Measurements from ENCODE around the gene SLIRP.
"Not testable (repeated sequence)": the region's sequence is repeated elsewhere in the genome, so short reads cannot be mapped to it uniquely, and the experiment has no call there.

Gene SLIRP

DNA sequence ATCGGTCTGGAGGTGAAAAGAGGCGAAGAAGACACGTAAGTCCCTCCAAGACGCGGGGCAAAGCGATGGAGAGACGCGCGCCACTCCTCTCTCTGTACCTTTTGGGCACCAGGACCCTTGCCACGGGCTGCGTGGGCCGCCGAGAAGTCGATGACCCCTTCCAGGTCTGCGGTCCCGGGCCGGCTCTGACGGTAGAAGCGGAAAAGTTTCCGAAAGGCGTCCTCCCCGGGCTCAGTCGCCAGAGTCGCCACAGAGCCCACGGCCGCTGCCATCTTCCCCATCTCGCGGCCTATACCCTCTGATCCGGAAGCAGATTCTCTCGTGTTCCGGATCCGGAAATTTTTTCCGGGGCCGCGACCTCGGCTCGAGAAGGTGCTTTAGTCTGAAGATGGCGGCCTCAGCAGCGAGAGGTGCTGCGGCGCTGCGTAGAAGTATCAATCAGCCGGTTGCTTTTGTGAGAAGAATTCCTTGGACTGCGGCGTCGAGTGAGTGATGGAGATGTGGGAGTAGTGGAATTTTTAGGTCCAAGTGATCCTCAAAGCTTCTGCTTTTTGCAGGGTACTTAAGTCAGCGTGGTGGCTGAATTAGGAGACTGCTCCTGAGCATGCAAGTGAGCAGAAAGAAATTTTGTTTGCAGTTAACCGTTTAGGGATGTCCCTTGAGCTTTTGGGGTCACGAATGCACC lies at the start of gene SLIRP, which contains the start of gene ALKBH1:
Gene SLIRP, plus strand, starts transcription at position 380 of the 685 bp plus-strand sequence. Its CDS starts 9 bp downstream, at position 389.
Gene ALKBH1, minus strand, starts transcription at position 300 of the 685 bp plus-strand sequence. Its CDS starts 19 bp downstream, at position 281.
- DNase-seq: peak; percentile 85

DNA sequence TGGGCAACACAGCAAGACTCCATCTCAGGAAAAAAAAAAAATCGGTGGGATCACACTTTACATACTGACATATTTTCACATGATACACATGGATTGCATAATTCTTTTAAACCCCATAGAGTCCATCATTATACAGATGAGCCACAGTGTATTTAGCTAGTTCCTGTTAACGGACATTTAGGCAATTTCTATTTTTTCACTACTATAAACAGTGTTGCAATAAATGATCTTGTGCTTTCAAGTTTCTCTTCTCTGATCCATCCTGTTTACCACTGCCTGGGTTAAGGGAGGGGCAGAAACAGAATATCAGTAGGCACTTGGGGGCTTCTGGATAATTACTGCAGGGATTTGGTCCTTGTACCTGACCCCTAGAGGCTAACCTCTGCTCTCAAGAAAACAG lies 48.1 kb upstream of the SLIRP start:
- DNase-seq: no peak

DNA sequence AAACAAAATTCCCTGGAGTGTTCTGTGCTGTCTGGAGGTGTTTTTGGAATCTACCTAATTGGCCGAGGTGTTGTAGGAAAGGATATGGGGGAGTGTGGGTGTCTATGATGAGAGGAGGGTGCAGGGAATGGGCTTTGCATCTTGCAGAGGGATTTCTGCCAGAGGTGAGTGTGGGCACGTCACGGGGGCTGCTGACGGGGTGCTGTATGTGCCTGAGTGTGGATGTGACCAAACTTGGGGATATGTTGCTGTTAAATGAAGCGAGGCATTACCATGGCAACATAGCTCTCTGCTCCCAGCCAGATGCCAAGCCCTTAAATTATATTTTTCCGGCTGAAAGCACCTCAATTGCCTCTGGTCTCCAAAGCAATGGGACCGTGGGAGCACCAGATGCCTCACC lies 47.1 kb upstream of the SLIRP start:
- no peak for DNase-seq

DNA sequence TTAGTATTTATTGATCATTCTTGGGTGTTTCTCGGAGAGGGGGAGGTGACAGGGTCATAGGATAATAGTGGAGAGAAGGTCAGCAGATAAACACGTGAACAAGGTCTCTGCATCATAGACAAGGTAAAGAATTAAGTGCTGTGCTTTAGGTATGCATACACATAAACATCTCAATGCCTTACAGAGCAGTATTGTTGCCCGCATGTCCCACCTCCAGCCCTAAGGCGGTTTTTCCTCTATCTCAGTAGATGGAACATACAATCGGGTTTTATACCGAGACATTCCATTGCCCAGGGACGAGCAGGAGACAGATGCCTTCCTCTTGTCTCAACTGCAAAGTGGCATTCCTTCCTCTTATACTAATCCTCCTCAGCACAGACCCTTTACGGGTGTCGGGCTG lies 46.3 kb upstream of the SLIRP start:
- not testable (repeated sequence) for DNase-seq

DNA sequence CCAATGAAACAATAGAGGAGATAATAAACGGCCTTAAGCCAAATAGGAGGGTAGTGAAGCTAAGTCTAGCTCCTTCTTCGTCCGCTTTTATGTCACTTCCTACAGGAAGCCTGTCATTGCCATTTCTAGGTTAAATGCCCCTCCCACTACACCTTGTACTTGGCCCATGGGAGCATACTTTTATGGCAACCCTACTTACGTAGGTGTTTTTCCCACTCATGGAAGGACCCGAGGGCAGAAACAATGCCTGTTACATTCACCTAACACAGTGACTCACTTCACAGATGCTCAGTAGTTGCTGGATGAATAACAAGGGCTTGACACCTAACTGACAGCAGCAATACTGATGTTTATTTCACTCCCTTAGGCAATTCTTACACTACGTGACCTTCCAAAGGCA lies 44.6 kb upstream of the SLIRP start:
- no peak for DNase-seq

DNA sequence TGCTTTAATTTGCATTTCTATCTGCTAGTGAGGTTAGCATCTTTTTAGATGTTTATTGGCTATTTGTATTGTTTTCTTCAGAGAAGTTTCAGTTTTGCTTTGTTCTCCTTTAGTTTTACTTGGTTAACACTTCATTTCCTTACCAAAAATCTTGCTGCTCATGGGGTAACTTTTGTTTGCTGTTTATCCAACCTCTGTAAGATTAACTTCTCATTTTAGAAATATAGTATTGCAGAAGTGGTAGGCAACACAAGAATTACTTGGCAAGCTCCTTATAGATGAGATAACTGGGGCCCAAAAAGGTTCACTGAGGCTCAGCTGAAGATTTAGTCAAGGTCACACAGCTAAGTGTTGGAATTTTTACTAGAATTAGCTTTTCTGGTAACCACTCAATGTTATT lies 40.6 kb upstream of the SLIRP start:
- no peak for DNase-seq

DNA sequence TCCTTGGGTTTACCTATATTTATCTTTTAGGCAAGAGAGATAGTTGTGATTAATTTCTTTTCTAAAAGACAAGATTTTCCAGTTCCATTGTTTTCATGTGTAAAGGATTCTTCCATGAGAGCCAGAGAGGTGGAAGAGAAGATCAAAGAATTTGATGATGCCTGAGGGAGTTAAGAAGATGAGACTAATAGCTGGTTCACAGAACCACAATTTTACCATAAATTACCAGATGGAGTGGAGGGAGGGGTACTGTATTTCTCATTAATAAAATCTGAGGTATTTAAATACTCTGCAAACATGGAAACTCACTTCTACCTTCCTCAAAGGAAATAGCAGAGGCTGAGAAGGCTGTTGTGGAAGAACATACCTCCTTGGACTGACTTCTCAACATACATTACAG lies 34.7 kb upstream of the SLIRP start:
- DNase-seq: no peak

DNA sequence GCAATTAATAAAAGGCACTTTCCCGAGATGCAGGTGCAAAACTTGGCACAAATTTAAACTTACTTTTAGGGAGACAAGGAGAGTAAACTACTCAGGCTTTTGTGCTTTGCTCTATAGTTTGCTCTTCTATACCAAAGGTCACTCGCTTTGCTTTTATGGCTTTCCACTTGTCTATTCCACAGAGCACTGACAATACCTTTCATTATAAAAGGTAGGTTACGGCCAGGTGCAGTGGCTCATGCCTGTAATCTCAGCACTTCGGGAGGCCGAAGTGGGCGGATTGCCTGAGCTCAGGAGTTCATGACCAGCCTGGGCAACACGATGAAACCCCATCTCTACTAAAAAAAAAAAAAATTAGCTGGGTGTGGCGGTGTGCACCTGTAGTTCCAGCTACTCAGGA lies 33.0 kb upstream of the SLIRP start:
- DNase-seq: no peak

DNA sequence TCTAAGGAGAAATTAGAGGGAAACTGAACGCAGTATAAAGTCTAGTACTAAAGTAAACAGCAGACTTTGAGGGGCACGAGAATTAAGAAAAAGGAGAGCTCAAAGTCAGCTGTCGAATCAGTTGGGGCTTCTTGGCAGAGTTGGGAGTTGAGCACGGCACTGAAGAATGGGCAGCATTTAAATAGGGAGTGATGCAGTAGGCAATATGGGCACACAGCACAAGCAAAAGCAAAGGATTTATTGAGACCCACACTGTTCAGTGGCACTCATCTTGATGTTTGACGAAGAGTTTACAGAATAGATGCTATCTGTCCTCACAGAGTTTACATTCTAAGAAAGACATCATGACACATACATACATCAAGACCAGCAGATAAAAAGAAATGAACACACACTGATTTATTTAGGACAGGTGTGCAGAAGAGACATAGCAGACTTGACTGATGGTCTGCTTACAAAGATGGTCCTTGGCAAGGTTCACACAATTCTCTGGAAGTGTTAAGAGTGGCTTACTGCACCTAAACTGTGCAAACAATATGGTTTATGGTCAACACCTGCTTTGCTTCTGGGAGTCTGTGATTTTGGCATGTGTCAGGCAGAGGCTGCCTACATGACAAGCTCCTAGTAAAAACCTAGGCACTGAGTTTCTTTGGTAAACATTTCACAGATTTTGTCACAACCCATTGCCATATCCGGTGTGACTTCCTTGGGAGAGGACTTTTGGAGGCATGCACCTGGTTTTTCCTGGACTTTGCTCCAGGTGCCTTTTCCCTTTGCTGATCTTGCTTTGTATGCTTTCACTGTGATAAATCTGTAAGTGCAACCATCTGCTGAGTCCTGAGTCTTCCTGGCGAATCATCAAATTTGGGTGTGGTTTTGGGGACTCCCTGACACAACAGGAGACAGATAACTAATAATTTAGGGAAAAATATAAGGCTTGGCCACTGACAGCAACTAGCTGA lies 26.4 kb upstream of the SLIRP start:
- DNase-seq: no peak

DNA sequence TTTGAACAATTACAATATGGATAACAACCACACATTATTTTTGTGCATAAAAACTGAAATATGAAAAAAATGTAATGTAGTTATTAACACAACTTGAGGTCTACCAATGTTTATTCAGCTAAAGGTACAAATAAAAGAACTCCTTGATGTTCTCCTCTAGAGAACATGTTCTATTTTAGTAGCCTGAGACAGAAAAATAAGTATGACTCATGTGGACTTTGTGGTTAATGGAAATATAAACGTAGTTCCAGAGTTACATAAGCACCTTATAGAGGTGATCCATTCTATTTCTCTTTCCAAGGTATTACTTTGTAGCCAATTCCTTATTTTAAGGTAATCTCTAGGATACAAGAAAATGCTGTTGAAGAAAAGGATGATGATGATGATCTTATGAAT lies 25.7 kb upstream of the SLIRP start:
- DNase-seq: no peak

DNA sequence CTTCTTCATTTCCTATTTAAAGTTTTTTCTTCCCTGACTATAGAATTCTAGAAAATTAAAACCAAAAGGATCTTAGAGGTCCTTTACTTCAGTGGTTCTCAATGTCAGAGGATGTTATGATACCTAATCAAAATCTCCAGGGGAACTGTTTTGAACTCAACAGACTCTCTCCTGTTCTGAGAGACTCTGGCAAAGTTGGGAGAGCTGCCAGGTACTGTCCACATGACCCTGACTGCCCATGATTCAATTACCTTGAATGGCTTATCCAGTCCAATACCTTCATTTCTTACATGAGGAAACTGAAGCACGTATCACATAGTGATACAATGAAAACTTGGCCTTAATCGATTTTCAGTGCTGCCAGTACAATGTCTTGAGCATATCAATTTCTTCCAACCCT lies 16.6 kb upstream of the SLIRP start:
- no peak for DNase-seq

DNA sequence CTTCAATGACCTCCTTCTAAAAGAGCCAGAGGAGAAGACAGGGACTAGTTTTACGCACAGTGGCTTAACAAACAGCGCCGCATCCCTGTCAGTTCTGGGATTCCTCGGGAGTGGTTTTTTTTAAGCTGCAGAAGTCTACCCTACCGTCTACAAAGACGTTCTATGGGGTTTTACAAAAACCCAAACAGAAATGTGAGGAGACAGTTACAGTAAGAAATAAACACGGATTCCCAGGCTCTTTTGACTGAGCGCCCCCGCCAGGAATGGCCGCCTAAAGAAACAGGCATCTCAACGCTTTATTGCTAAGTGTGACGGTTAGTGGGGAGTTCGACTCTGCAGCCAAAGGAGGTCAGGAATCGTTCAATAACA lies 564 bp upstream of the SLIRP start:
- peak; percentile 32 for DNase-seq

DNA sequence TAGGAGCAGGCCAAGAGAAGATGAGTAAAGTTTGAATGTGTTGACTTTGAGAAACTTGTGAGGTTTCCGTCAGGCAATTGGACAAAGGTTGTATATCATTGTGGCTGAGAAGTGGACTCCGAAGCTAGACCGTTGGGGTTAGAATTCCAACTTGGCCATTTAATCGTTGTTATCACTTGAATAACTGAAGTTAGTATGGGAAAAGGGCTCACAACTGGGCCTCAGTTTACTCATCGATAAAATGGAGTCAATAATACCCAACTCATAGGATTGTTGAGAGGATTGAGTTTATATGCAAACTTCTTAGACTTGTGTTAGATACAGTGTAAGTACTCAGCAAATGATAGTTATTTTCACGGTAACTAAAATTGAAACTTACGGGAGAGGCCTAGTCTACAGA lies 846 bp downstream of the SLIRP start:
- no peak for DNase-seq

DNA sequence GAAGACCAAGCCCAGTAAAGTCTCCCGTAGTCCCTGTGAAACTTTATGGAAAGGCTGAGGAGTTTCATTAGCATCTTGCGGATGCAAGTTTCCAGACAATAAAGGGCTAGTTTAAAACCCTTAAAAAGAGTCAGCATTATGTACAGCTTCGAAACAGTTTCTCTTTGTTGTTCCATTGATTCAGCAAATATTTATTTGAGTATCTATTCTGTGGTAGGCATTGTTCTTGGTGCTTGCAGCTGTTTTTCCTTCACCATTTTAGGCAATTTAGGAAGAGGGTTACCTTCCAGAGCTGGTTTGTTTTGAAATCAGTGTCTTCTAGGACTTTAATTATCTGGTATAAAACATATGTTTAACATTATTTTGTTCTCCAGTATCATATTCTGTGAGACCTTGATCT lies 1.5 kb downstream of the SLIRP start:
- DNase-seq: no peak

DNA sequence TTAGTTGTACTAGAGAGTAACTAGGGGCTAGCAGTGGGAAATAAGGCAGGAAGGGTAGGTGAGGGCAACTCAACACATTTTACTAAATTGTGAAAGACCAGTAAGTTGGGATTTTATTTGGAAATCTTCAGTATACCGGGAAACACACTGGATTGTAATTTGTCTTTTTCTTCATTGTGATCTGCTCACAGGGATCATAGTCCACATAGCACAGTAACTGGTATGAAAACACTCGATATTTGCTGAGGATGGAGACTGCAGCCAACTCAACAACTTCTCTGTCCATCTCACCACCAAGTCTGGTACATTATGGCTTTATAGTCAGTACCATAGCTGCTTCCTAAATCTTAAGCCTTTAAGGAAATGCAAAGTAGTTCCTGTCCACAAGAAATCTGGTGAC lies 2.5 kb downstream of the SLIRP start:
- DNase-seq: no peak

DNA sequence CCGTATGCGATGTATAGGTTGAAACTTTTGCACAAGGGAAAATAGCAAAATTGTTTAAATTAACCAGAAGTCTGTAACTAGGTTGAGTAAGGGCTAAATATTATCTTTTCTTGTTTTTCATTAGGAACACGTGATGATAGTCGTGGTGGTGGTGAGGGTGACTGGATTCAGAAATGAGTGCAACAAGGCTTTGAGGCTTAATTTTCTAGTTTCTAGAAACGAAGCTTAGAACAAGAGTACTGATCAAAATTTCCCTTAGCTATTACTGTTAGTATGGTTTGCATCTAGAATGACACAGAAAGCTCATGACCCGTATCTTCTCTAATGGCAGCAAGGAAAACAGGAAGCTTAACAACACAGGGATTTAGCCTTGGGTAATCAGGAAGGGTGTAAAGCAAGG lies 7.0 kb downstream of the SLIRP start:
- no peak for DNase-seq

DNA sequence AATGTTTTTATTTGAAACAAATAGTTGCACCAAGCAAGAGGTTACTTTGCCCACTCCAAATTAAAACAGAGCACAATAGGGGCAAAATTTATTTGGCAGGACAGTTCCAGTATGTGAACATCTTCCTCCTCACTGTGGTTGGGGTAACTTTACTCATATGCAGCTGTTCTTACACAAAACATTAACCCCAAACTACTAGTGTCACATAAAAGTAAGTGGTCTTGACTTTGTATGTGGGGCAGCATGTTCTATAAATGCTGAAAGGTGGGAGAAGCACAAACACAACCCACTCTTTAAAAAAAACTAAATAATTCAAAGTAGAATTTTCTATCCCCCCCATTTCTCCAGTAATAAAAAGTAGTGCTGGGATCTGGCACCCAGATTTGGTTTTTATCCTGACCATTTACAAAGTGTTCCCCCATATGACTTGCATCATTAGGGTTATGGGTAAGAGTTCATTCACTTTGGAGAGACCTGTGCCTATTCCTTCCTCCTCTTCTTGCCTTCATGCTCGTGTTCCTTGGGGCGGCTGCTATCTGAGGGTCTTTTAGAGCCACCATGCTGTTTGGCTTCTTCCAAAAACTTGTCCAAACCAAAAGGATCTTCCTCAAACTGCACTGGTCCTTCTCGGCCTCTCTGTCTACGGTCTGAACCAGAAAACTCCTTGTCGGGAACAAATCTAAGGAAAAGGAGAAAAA lies 9.9 kb downstream of the SLIRP start:
- no peak for DNase-seq

DNA sequence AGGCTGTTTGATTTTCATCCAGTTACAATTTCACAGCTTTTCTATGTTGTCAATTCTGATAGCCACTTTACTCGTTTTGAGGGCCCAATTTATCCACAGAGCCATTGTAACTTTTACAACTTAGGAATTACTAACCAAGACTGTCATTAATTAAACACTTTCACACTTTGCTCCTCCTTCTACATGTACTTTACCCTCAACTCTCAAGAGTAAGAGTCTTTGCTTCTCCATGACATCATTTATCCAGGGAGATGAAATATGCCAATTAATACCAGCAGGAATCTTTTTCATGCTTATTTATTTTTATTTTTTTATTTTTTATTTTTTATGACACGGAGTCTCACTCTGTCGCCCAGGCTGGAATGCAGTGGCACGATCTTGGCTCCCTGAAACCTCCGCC lies 13.5 kb downstream of the SLIRP start:
- no peak for DNase-seq

DNA sequence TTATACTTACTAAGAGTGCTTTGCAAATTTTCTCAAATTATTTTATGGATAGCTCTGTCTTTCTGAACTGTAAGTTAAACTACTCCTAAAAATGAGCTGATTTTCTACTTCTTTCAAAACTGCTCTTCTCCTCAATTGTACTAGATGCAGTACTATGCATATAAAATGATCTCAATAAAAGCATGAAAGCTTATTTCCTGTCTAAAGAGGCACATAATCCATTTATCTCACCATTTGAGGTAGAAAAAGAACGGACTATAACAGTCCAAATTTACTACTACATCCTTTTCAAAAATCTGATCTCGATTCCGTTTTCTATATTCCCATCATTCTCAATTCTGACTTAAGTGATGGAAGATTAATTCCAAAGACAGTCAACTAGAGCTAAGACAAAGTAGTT lies 14.4 kb downstream of the SLIRP start:
- DNase-seq: no peak

DNA sequence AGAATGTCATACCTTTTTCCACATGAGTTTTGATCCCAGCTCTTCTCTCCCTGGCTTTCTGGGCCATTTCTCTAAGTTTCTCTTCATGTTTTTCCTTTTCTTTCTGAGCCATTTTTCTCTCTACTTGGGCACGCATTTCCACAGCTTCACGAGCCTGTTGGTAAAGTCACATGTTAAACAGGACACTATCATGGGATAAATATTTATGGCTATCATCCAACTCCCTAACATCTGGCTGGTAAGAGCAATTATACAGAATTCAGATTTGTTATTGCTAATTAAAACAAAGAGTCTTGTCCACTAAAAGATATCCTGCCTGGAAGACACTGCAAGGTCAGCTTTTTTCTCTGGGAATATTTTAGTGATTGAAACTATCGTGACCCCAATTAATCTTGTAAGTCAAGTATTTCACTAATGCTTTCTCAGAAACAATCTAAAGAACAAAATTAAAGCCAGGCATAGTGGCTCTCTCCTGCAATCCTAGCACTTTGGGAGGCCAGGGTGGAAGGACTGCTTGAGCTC lies 23.1 kb downstream of the SLIRP start:
- DNase-seq: no peak

DNA sequence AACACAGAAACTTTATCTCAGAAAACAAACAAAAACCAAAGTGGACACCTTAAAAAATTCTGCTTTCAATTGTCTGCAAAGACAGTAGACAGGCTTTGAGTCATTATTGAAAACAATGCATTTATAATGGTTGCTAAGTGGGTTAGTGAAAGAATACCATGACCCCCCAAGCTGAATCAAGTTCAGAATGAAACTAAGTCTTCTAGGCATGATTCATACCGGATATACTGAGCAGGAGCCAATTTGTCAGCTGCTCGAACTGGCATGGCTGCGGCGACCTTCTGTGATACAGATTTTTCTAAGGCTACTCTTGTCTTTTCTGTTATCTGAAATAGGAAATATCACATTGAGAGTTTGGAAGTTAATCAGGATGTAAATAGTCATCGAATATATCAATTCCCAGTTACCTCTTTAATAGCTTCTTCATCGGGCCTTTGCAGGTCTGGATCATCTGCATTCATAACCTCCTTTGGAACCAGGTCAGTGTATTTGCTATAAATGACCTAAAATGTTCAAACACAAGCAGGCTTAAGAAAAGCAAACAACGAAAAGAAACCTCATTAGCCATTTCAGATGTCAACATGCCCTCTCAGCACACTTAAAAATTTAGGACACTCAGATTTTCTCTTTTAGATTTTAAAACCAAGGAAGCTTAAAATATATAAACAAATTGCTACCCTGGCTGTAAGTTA lies 30.8 kb downstream of the SLIRP start:
- DNase-seq: no peak

DNA sequence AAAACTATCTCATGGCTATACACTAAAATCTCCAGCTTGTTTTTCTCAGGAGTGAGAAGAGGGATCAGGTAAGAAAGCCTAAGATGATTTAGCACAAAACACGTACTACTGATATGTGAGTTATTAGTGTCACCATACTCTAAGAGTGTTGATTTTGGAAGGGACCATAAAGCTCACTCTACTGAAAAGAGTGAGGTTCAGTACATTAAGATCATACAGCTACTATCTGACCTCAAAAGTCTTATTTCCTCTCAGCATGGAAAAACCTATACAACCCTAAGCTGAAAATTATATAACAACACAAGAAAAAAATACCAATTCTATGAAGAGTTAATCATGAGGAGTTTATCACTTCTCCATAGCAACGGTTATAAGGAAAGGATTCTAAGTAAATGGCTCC lies 33.5 kb downstream of the SLIRP start:
- DNase-seq: no peak

Data from CD4-positive, alpha-beta T cell treated with Interleukin-17A for 4 hours (primary cell).